GM21390 (cell line): ENCODE data around the gene LTB.

Experiments used
- ATAC-seq: cut with Tn5 transposase; IDR thresholded peaks from one replicate; pipeline ENCODE4 v1.9.1; 2021; ENCODE audit not compliant: unreplicated experiment

The LTB gene

DNA sequence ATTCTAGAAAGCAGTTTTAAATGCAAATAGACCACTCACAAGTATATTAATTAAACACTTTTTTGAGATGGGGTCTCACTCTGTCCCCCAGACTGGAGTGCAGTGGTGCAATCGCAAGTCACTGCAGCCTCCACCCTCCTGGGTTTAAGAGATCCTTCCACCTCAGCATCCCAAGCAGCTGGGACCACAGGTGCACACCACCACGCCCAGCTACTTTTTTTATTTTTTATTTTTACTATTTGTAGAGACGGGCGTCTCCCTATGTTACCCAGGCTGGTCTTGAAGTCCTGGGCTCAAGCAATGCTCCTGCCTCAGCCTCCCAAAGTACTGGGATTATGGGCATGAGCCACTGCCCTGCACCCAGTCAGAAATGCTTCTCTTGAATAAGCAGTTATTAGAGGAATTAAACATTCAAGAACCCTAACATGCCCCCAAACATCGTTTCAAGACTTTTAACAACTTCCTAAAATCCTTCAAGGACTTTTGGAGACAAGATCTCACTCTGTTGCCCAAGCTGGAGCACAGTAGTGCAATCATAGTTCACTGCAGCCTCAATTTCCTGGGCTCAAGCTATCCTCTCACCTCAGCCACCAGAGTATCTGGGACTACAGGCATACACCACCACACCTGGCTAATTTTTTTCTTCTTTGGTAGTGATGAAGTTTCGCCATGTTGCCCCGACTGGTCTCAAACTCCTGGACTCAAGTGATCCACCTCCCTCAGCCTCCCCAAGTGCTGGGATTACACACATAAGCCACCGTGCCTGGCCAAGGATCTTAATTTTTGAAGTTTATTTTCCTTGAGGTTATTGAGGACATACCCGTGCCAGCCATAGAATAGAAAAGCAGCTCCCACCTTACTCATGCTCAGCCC is 50.2 kb downstream of the LTB start:
- ATAC-seq: no peak

GRCh38 chr6:31531162-31531561 is 51.1 kb downstream of the LTB start:
- no peak for ATAC-seq

DNA sequence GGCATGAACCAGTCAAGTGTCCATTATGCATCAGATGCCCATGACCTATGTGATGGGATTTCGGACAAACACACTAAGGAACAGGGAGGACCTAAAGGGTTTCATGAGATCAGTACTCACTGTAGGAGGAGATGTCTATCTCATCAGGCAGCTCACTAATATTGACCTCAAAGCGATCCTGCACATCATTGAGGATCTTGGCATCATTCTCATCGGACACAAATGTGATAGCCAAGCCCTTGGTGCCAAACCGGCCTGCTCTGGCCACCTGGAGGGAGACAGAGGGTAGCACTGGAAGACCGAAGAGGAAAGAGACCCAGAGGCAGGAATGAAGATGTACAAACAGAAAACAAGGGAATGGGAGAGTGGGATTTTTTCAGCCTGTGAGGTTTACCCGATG is 51.6 kb downstream of the LTB start:
- no peak for ATAC-seq
